ENCODE data around the gene ACOT6. TPM values are rescaled to one million over a fixed set of nuclear protein-coding genes. Genes with fewer than 3 reads are reported as not detected.

ACOT6 gene
- polyA plus RNA-seq, 1 of the 3 experiments (the other 2 are of a cell fraction) = not detected

- CTCF ChIA-PET = interaction anchor here (0.9 to 2.3 kb wide), 2 partner anchors 41 to 59 kb away, joined by 3 to 10 read pairs; no protein-coding TSS in a partner anchor
- peaks cover 6% of the 10 kb centered on the region for H3F3A ChIP-seq (replicated peaks; ENCODE audit: insufficient read depth)
- DNase-seq = no peak
- no peaks in the 10 kb centered on the region for H3K9me3 ChIP-seq
- WGBS (ENCODE audit: low lambda C conversion rate) = 97% methylated on average over 7 of the region's 7 CpGs
- H2AFZ ChIP-seq (ENCODE audit: low read depth) = no peak overlapping the region
- no peak overlapping the region for H3K4me2 ChIP-seq
- peaks cover 5 to 12% of the 10 kb centered on the region in 2 experiments; a peak in 3 of 4 replicates for H3K4me1 ChIP-seq (ENCODE audit: control insufficient read depth in 1 of 2, insufficient read depth in 2 of 2, low read depth in 1 of 2, low read length in 1 of 2)
- H3K9ac ChIP-seq = no peak overlapping the region
- H3K9me2 ChIP-seq = no peaks in the 10 kb centered on the region
- no peak overlapping the region for H3K4me3 ChIP-seq (ENCODE audit: low read depth in 2 of 2, low read length in 1 of 2)
- no peaks in the 10 kb centered on the region for H3K27me3 ChIP-seq (ENCODE audit: insufficient read depth)
- H3K36me3 ChIP-seq (replicated peaks in 1 of 2; ENCODE audit: control insufficient read depth in 1 of 2, insufficient read depth in 2 of 2, low read length in 1 of 2) = no peaks in the 10 kb centered on the region
- no peak overlapping the region for H3K27ac ChIP-seq (ENCODE audit: low read depth in 2 of 2, low read length in 1 of 2)
- TF ChIP-seq RFX5 (IDR thresholded peaks at IDR 0.05; ENCODE audit: low read length) (no peak), CTCF (IDR thresholded peaks at IDR 0.05) (no peak), RXRA (IDR thresholded peaks at IDR 0.05; ENCODE audit: borderline replicate concordance, low read depth) (no peak), POLR2AphosphoS5 (IDR thresholded peaks at IDR 0.05; ENCODE audit: low read depth, low read length) (no peak), USF2 (IDR thresholded peaks at IDR 0.05; ENCODE audit: borderline replicate concordance, low read depth, low read length) (no peak), FOSL2 (IDR thresholded peaks at IDR 0.05; ENCODE audit: borderline replicate concordance, low read depth) (no peak), SIN3A (IDR thresholded peaks at IDR 0.05; ENCODE audit: borderline replicate concordance, low read depth, low read length) (no peak), FOXM1 (IDR thresholded peaks at IDR 0.05; ENCODE audit: low read depth) (no peak), MEF2A (IDR thresholded peaks at IDR 0.05; ENCODE audit: borderline replicate concordance, low read depth) (no peak), TCF12 (IDR thresholded peaks at IDR 0.05) (no peak), NFIC (IDR thresholded peaks at IDR 0.05; ENCODE audit: borderline replicate concordance) (no peak), REST (IDR thresholded peaks at IDR 0.05; ENCODE audit: low read depth, low read length) (no peak), YY1 (IDR thresholded peaks at IDR 0.05; ENCODE audit: low read depth) (no peak), FOXJ3 (CRISPR knock-in tag; IDR thresholded peaks at IDR 0.05) (no peak)
- peaks cover 14% of the 10 kb centered on the region for H3K79me2 ChIP-seq (ENCODE audit: insufficient read depth)
- no peaks in the 10 kb centered on the region for H4K20me1 ChIP-seq (ENCODE audit: insufficient read depth)
- POLR2A ChIA-PET = no interaction called here
Measured at GRCh38 chr14:73567358-73567757, 45.0 kb upstream of the ACOT6 start.
